ENCODE results near the gene LRRN3.

GRCh38 chr7:111045449-111045848 is 45.5 kb upstream of the LRRN3 start:
- TF ChIP-seq CTCF (conservative IDR thresholded peaks at IDR 0.05) = no peak
- no peak for TF ChIP-seq EZH2 (IDR thresholded peaks at IDR 0.05; ENCODE audit: low read depth)

Measured in PC-9 (cell line).